Calu3 (cell line): ENCODE data around the gene SLC27A4. TPM values are rescaled to one million over a fixed set of nuclear protein-coding genes. Genes with fewer than 3 reads are reported as not detected.

Source experiments
- BruUV-seq: library from RNA; stranded (reverse); fragments of 400-500 nt; replicated peaks from 2 replicates; lab custom pipeline; 2021; lab: Mats Ljungman, UMichigan
- CTCF ChIA-PET: fragments of 300-600 bp; sonication (Branson Sonifier 250); formaldehyde crosslinking; loops from one replicate; lab custom pipeline; 2022; ENCODE audit warnings: antibody characterized with exemption; lab: Charles Lee
- DNase-seq: peaks from one replicate; pipeline ENCODE4 v3.0.0; 2022
- H3K27ac Mint-ChIP-seq: one replicate; pipeline ENCODE4 v1.8.0; 2022; ENCODE audit warnings: mixed read lengths; ENCODE audit not compliant: unreplicated experiment
- H3K27me3 Mint-ChIP-seq: one replicate; pipeline ENCODE4 v1.8.0; 2022; ENCODE audit warnings: mixed read lengths; ENCODE audit not compliant: unreplicated experiment
- H3K36me3 Mint-ChIP-seq: one replicate; pipeline ENCODE4 v1.8.0; 2022; ENCODE audit warnings: mild to moderate bottlenecking, moderate library complexity, mixed read lengths; ENCODE audit not compliant: insufficient read depth, unreplicated experiment
- H3K4me1 Mint-ChIP-seq: one replicate; pipeline ENCODE4 v1.8.0; 2022; ENCODE audit warnings: mild to moderate bottlenecking, low read depth, mixed read lengths; ENCODE audit not compliant: unreplicated experiment
- H3K4me3 Mint-ChIP-seq: one replicate; pipeline ENCODE4 v1.8.0; 2022; ENCODE audit warnings: mild to moderate bottlenecking, low read depth, moderate library complexity, mixed read lengths; ENCODE audit not compliant: unreplicated experiment
- H3K9me3 Mint-ChIP-seq: one replicate; pipeline ENCODE4 v1.8.0; 2022; ENCODE audit warnings: low read depth, mixed read lengths; ENCODE audit not compliant: unreplicated experiment
- CTCF ChIP-seq: fragments of 200-600 bp; IDR thresholded peaks from one replicate; pipeline ENCODE4 v1.8.0; 2022; ENCODE audit warnings: antibody characterized with exemption; ENCODE audit not compliant: unreplicated experiment
- intact Hi-C: fragments of 100-400 bp; cut with micrococcal nuclease; formaldehyde crosslinking; loops from one replicate; pipeline ENCODE4 v1.10.0; 2022; ENCODE audit not compliant: unreplicated experiment
- total RNA-seq: library from RNA; stranded (reverse); gene quantifications from 2 replicates; pipeline ENCODE4 v1.2.3, GENCODE V29; 2022

Gene SLC27A4
- total RNA-seq, 1 experiment from 2014 or later = 13.8 TPM

DNA sequence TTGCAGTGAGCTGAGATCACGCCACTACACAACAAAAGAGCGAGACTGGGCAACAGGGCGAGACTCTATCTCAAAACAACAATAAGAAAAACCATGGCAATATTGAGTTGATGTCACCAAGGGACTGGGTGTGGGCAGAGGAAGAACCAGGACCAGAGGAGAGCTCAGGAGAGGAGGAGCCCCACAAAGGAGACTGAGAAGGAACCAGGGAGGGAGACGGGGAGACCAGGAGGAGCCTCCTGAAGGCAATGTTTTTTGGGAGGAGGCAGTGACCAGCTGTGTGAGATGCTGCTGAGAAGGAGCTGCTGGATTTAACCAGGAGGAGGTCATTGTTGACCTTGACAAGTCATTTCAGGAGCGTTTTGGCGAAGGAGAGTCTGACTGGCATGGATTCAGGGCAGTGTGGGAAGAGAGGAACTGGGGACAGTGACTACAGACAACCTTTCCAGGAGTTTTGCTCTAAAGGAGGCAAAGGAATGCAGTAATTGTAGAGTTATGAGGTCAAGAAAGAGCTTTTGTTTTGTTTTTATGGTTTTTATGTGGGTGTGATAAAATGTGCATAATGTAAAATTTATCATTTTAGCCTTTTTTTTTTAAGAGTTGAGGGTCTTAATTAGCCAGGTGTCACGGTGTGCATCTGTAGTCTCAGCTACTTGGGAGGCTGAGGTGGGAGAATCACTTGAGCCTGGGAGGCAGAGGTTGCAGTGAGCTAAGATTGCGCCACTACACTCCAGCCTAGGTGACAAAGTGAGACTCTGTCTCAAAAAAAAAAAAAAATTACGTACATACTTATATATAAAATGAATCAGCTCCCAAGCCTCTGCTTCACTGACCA lies 36.0 kb upstream of the SLC27A4 start:
- Mint-ChIP-seq H3K9me3 (no peaks in the 10 kb centered on the region), H3K4me1 (no peaks in the 10 kb centered on the region), H3K27me3 (no peaks in the 10 kb centered on the region), H3K27ac (peak overlapping the region; percentile 42), H3K4me3 (no peak overlapping the region), H3K36me3 (peaks cover 20% of the 10 kb centered on the region)
- no TSS peak for BruUV-seq
- no peak for DNase-seq
- intact Hi-C loops = loop anchor here (10.0 kb wide), 1 partner anchor 250 kb away; the partner anchor contains the start of gene SPTAN1
- CTCF ChIA-PET = interaction anchor here (0.6 kb wide), 1 partner anchor 17 kb away, joined by 5 read pairs; no protein-coding TSS in a partner anchor
- TF ChIP-seq CTCF = no peak

DNA sequence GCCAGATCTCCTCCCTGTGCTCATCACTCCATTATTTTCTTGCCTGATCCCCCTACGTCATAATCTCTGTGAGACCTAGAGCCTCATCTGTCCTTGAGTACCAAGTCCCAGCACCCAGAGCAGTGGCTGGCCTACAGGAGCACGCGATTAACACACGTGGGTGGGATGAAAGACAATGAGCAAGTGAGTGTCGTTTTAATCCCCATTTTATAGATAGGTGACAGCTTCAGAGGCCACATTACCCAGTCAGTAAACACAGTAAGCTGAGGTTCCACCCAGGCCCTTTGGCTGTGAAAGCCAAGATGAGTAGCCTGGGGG lies 35.4 kb upstream of the SLC27A4 start:
- intact Hi-C loops = loop anchor here (10.0 kb wide), 1 partner anchor 250 kb away; the partner anchor contains the start of gene SPTAN1
- Mint-ChIP-seq H3K27me3 (no peaks in the 10 kb centered on the region), H3K4me1 (no peaks in the 10 kb centered on the region), H3K4me3 (no peak overlapping the region), H3K36me3 (peaks cover 22% of the 10 kb centered on the region), H3K27ac (no peak overlapping the region), H3K9me3 (no peaks in the 10 kb centered on the region)
- no TSS peak for BruUV-seq
- no peak for DNase-seq
- CTCF ChIA-PET = interaction anchor here (0.6 kb wide), 1 partner anchor 18 kb away, joined by 5 read pairs; no protein-coding TSS in a partner anchor
- no peak for TF ChIP-seq CTCF

DNA sequence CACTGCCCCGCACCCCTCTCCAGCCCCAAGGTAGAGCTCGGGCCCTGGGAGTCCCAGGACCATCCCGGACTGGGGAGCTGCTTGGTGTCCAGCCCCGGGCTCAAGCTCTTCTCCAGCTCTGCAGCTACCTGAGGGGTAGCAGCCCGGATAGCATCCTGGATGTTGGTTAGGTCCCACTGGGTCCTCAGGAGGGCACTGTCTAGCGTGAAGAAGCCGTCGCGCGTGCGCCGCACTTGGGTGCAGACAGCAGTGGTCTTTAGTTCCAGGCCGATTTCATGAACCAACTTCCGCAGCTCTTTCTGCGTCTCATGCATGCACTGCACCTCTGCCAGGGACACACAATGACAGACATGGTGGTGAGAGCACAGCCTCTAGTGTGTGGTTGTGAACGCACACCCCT lies 30.8 kb upstream of the SLC27A4 start:
- Mint-ChIP-seq H3K27ac (no peak overlapping the region), H3K4me1 (no peaks in the 10 kb centered on the region), H3K36me3 (peaks cover 36% of the 10 kb centered on the region), H3K4me3 (no peak overlapping the region), H3K9me3 (no peaks in the 10 kb centered on the region), H3K27me3 (no peaks in the 10 kb centered on the region)
- CTCF ChIA-PET = no interaction called here
- intact Hi-C loops = loop anchor here (10.0 kb wide), 1 partner anchor 245 kb away; the partner anchor contains the start of gene SPTAN1
- DNase-seq = no peak
- BruUV-seq = no TSS peak
- TF ChIP-seq CTCF = no peak

GRCh38 chr9:128310461-128310860 lies 29.9 kb upstream of the SLC27A4 start:
- peaks cover 36% of the 10 kb centered on the region for H3K36me3 Mint-ChIP-seq

More at GRCh38 chr9:128310461-128310860, 29.9 kb upstream of the SLC27A4 start:
- H3K27ac Mint-ChIP-seq = no peak overlapping the region
- no TSS peak for BruUV-seq
- H3K9me3 Mint-ChIP-seq = no peaks in the 10 kb centered on the region
- no peak for TF ChIP-seq CTCF
- no peak overlapping the region for H3K4me3 Mint-ChIP-seq
- H3K4me1 Mint-ChIP-seq = no peaks in the 10 kb centered on the region
- DNase-seq = no peak
- CTCF ChIA-PET = no interaction called here
- intact Hi-C loops = no loop called here
- H3K27me3 Mint-ChIP-seq = no peaks in the 10 kb centered on the region
